ENCODE results near the gene ERBB2. TPM values are rescaled to one million over a fixed set of nuclear protein-coding genes. Genes with fewer than 3 reads are reported as not detected.

The ERBB2 gene
- total RNA-seq, 2 experiments from 2014 or later, result 2.1 to 3.0 TPM

DNA sequence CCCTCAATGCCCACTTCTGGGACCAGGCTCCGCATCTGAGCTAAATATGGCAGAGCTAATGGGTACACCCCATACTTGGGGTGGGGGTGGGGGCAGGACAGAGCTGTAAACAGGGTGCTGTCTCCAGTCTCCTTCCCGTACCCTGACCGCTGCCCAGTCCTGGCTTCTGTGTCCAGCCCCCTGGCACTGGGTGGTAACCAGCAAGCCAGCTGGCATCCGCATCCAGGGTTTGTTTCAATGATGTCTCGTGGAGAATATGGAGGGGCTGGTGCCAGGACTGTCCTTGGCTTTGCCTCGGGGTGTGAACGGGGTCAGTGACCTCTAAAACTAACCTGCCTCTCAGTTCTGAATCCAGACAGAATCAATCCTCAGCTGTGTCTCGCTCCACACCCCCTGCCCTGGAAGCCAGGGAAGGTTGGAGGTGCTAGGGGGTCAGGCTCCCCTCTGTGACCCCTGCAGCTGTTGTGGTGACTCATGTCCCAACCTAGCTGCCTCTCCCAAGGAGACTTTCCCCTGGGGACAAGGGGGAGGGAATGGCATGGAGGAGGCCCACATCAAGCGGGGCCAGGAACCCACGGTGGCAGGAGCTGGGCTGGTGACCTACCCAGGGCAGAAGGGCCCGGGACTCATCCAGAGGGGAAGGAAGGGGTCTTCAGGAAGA is 33.1 kb upstream of the ERBB2 start:
- no peaks in the 10 kb centered on the region for H3K9me3 Mint-ChIP-seq (ENCODE audit: insufficient read depth)
- peaks cover 3% of the 10 kb centered on the region for H3K36me3 Mint-ChIP-seq (ENCODE audit: low read depth)
- no peak for DNase-seq
- peaks cover 7% of the 10 kb centered on the region for H3K4me1 Mint-ChIP-seq (ENCODE audit: low read depth)
- CTCF ChIA-PET, result interaction anchor here (1.2 to 13.7 kb wide), 4 partner anchors 12 to 63 kb away, joined by 5 to 195 read pairs (median 10); partner anchors contain the start of gene MIEN1
- H3K27ac Mint-ChIP-seq, result no peak overlapping the region
- H3K4me3 Mint-ChIP-seq, result no peak overlapping the region
- peaks cover 26% of the 10 kb centered on the region for H3K27me3 Mint-ChIP-seq (ENCODE audit: low read depth)
- no peak for ATAC-seq
- POLR2A ChIA-PET, result interaction anchor here (1.0 to 1.9 kb wide), 5 partner anchors 8 to 43 kb away, joined by 3 to 7 read pairs (median 5); partner anchors contain the start of gene PGAP3

DNA sequence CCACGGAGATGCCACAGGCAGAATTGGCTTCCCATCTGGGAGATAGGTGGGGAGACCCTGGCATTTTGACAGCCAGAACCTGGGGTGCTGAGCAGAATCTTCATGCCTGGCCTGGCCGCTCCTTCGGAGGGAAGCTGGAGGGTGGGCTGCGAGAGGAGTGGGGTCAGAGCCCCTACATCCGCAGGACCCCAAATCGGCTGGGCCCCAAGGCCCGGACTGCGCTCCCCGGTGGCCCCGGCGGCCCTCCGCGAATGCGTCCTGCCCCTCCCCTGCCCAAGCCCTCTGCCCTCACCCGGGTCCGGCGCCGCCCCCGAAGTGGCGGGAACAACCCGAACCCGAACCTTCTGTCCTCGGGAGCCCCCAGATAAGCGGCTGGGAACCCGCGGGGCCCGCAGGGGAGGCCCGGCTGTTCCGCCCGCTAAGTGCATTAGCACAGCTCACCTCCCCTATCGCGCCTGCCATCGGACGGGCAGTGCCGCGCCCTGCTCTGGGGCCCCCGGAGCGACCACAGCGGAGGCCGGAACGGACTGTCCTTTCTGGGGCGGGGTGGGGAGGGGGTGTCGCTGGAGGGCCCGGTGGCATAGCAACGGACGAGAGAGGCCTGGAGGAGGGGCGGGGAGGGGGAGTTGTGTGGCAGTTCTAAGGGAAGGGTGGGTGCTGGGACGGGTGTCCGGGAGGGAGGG is 32.5 kb upstream of the ERBB2 start:
- Mint-ChIP-seq H3K27me3 (ENCODE audit: low read depth) (peaks cover 29% of the 10 kb centered on the region), H3K4me3 (no peak overlapping the region), H3K4me1 (ENCODE audit: low read depth) (peaks cover 11% of the 10 kb centered on the region), H3K9me3 (ENCODE audit: insufficient read depth) (no peaks in the 10 kb centered on the region), H3K27ac (no peak overlapping the region), H3K36me3 (ENCODE audit: low read depth) (peaks cover 3% of the 10 kb centered on the region)
- ATAC-seq, result no peak
- ChIA-PET POLR2A (interaction anchor here (1.0 to 1.9 kb wide), 4 partner anchors 8 to 44 kb away, joined by 4 to 7 read pairs (median 6); partner anchors contain the start of gene PGAP3), CTCF (interaction anchor here (1.2 to 13.7 kb wide), 7 partner anchors 12 to 118 kb away, joined by 3 to 195 read pairs (median 5); partner anchors contain the start of gene MIEN1)
- no peak for DNase-seq

DNA sequence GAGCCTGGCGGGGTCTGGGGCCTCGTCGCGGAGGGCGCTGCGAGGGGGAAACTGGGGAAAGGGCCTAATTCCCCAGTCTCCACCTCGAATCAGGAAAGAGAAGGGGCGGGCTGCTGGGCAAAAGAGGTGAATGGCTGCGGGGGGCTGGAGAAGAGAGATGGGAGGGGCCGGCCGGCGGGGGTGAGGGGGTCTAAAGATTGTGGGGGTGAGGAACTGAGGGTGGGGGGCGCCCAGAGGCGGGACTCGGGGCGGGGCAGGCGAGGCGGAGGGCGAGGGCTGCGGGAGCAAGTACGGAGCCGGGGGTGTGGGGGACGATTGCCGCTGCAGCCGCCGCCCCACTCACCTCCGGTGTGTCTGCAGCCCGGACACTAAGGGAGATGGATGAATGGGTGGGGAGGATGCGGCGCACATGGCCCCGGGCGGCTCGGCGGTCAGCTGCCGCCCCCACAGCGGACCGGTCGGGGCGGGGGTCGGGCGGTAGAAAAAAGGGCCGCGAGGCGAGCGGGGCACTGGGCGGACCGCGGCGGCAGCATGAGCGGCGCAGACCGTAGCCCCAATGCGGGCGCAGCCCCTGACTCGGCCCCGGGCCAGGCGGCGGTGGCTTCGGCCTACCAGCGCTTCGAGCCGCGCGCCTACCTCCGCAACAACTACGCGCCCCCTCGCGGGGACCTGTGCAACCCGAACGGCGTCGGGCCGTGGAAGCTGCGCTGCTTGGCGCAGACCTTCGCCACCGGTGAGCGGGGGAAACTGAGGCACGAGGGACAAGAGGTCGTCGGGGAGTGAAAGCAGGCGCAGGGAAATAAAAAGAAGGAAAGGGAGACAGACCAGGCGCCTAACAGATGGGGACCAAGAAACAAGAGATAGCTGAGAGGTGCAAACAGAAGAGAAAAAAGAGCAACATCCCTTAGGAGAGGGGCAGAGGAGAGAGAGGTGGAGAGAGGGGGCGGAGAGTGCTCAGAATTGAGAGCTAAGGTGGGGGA is 31.6 kb upstream of the ERBB2 start, which contains the start of gene PNMT:
Gene PNMT, plus strand, starts transcription at position 509 of the 980 bp plus-strand sequence. Its CDS starts 23 bp downstream, at position 532.
- ChIA-PET CTCF (interaction anchor here (0.5 to 13.7 kb wide), 23 partner anchors 8 to 226 kb away, joined by 3 to 195 read pairs (median 4); partner anchors contain the start of genes ERBB2, MIEN1, PGAP3 and STARD3), POLR2A (interaction anchor here (0.6 to 1.2 kb wide), 3 partner anchors 9 to 132 kb away, joined by 3 to 7 read pairs (median 5); no protein-coding TSS in a partner anchor)
- ATAC-seq (peak; percentile 83), DNase-seq (peak; percentile 78)
- Mint-ChIP-seq H3K36me3 (ENCODE audit: low read depth) (no peaks in the 10 kb centered on the region), H3K4me1 (ENCODE audit: low read depth) (peaks cover 11% of the 10 kb centered on the region), H3K4me3 (peak within 1 kb of the TSS; percentile 26), H3K27me3 (ENCODE audit: low read depth) (peaks cover 29% of the 10 kb centered on the region), H3K27ac (no peak within 1 kb of the TSS), H3K9me3 (ENCODE audit: insufficient read depth) (no peaks in the 10 kb centered on the region)

DNA sequence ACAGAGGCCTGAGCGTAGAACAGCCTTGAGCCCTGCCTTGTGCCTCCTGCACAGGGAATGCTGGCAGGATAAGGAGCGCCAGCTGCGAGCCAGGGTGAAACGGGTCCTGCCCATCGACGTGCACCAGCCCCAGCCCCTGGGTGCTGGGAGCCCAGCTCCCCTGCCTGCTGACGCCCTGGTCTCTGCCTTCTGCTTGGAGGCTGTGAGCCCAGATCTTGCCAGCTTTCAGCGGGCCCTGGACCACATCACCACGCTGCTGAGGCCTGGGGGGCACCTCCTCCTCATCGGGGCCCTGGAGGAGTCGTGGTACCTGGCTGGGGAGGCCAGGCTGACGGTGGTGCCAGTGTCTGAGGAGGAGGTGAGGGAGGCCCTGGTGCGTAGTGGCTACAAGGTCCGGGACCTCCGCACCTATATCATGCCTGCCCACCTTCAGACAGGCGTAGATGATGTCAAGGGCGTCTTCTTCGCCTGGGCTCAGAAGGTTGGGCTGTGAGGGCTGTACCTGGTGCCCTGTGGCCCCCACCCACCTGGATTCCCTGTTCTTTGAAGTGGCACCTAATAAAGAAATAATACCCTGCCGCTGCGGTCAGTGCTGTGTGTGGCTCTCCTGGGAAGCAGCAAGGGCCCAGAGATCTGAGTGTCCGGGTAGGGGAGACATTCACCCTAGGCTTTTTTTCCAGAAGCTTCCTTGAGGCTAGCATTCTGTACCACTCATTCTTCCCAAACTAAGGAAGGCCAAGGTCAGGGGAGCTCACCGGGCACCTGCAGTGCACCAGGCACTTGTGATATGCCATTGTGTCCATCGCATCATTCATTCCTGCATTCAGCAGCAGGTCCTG is 29.7 kb upstream of the ERBB2 start:
- H3K9me3 Mint-ChIP-seq (ENCODE audit: insufficient read depth), result no peaks in the 10 kb centered on the region
- no peak overlapping the region for H3K4me3 Mint-ChIP-seq
- ChIA-PET CTCF (interaction anchor here (1.1 to 13.7 kb wide), 11 partner anchors 10 to 62 kb away, joined by 3 to 195 read pairs (median 9); partner anchors contain the start of genes PGAP3 and STARD3), POLR2A (interaction anchor here (0.7 to 3.3 kb wide), 5 partner anchors 10 to 85 kb away, joined by 3 to 12 read pairs (median 5); partner anchors contain the start of gene PGAP3)
- peaks cover 11% of the 10 kb centered on the region for H3K4me1 Mint-ChIP-seq (ENCODE audit: low read depth)
- no peak overlapping the region for H3K27ac Mint-ChIP-seq
- DNase-seq, result no peak
- ATAC-seq, result no peak
- H3K36me3 Mint-ChIP-seq (ENCODE audit: low read depth), result no peaks in the 10 kb centered on the region
- peaks cover 29% of the 10 kb centered on the region for H3K27me3 Mint-ChIP-seq (ENCODE audit: low read depth)

GRCh38 chr17:39670746-39671145 is 29.1 kb upstream of the ERBB2 start:
- ATAC-seq (no peak), DNase-seq (no peak)
- Mint-ChIP-seq H3K27ac (no peak overlapping the region), H3K36me3 (ENCODE audit: low read depth) (no peaks in the 10 kb centered on the region), H3K9me3 (ENCODE audit: insufficient read depth) (no peaks in the 10 kb centered on the region), H3K4me3 (no peak overlapping the region), H3K4me1 (ENCODE audit: low read depth) (peaks cover 18% of the 10 kb centered on the region), H3K27me3 (ENCODE audit: low read depth) (peaks cover 29% of the 10 kb centered on the region)
- ChIA-PET POLR2A (interaction anchor here (0.7 to 3.3 kb wide), 4 partner anchors 9 to 84 kb away, joined by 3 to 12 read pairs (median 6); partner anchors contain the start of gene PGAP3), CTCF (interaction anchor here (0.7 to 13.7 kb wide), 10 partner anchors 9 to 62 kb away, joined by 3 to 195 read pairs (median 4); no protein-coding TSS in a partner anchor)

GRCh38 chr17:39671651-39672521 is 28.0 kb upstream of the ERBB2 start:
- DNase-seq (no peak), ATAC-seq (no peak)
- no peaks in the 10 kb centered on the region for H3K9me3 Mint-ChIP-seq (ENCODE audit: insufficient read depth)
- peaks cover 20% of the 10 kb centered on the region for H3K27me3 Mint-ChIP-seq (ENCODE audit: low read depth)
- peak overlapping the region; percentile 40 for H3K27ac Mint-ChIP-seq
- ChIA-PET CTCF (interaction anchor here (0.7 to 13.7 kb wide), 10 partner anchors 11 to 309 kb away, joined by 3 to 195 read pairs (median 4); partner anchors contain the start of gene PSMD3), POLR2A (interaction anchor here (0.6 to 3.3 kb wide), 6 partner anchors 8 to 1354 kb away, joined by 3 to 12 read pairs (median 4); partner anchors contain the start of genes CDK12 and PGAP3)
- peaks cover 29% of the 10 kb centered on the region for H3K4me1 Mint-ChIP-seq (ENCODE audit: low read depth)
- no peak overlapping the region for H3K4me3 Mint-ChIP-seq
- H3K36me3 Mint-ChIP-seq (ENCODE audit: low read depth), result no peaks in the 10 kb centered on the region

- DNase-seq (no peak), ATAC-seq (no peak)
- H3K27ac Mint-ChIP-seq, result no peak overlapping the region
- peaks cover 18% of the 10 kb centered on the region for H3K27me3 Mint-ChIP-seq (ENCODE audit: low read depth)
- ChIA-PET CTCF (interaction anchor here (0.8 to 13.7 kb wide), 7 partner anchors 11 to 308 kb away, joined by 3 to 195 read pairs (median 6); partner anchors contain the start of gene PSMD3), POLR2A (interaction anchor here (3.3 kb wide), 1 partner anchor 16 kb away, joined by 12 read pairs; the partner anchor contains the start of gene PGAP3)
- H3K36me3 Mint-ChIP-seq (ENCODE audit: low read depth), result no peaks in the 10 kb centered on the region
- no peak overlapping the region for H3K4me3 Mint-ChIP-seq
- H3K9me3 Mint-ChIP-seq (ENCODE audit: insufficient read depth), result no peaks in the 10 kb centered on the region
- peaks cover 35% of the 10 kb centered on the region for H3K4me1 Mint-ChIP-seq (ENCODE audit: low read depth)
These were observed 27.1 kb upstream of the ERBB2 start for GRCh38 chr17:39672522-39673334.

DNA sequence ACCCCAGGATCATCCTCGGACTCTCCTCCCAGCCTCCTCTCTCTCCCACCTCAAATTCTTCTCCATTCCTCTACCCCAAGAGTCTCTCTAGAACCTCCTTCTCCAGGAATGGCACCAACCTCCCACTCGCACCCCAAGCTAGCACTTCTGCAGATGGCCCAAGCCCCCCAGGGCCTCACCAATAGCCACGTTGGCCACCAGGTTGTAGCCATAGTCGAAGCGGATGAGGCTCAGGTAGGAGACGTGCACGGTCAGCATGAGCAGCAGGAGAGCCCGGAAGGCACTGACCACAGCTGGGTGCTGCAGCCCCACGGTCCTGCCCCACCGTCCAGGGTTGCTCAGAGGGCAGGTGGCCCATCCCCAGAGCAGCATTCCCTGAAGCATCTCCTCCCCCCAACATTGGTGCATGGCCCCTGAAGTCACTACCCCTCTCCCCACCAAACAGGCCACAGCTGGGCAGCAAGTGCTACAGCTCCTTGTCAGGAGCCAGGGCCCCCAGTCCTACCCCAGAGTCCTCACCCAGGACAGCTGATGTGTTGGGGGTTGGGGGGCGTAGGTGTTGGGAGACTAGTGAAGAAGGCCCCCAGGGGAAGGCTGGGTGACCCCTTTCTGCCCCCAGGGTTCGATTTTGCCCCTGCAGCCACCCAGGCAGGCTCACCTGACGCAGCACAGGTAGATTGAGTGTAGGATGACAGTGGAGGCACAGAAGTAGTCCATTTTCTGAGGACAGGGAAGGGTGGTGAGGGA is 26.4 kb upstream of the ERBB2 start:
- Mint-ChIP-seq H3K4me1 (ENCODE audit: low read depth) (peaks cover 40% of the 10 kb centered on the region), H3K27me3 (ENCODE audit: low read depth) (peaks cover 16% of the 10 kb centered on the region), H3K27ac (no peak overlapping the region), H3K9me3 (ENCODE audit: insufficient read depth) (no peaks in the 10 kb centered on the region), H3K36me3 (ENCODE audit: low read depth) (peaks cover 1% of the 10 kb centered on the region), H3K4me3 (no peak overlapping the region)
- ChIA-PET CTCF (interaction anchor here (2.0 to 13.7 kb wide), 3 partner anchors 20 to 307 kb away, joined by 4 to 195 read pairs (median 22); partner anchors contain the start of gene PSMD3), POLR2A (interaction anchor here (3.3 kb wide), 1 partner anchor 15 kb away, joined by 12 read pairs; the partner anchor contains the start of gene PGAP3)
- no peak for ATAC-seq
- DNase-seq, result no peak

Data from activated CD8-positive, alpha-beta T cell treated with anti-CD3 and anti-CD28 coated beads, Interleukin-2, amount 10 ng/mL, durations not matched to agents 7 days and 5 days (primary cell).